Spleen (tissue), 13 donors: ENCODE results near the gene ZNF665. TPM values are rescaled to one million over a fixed set of nuclear protein-coding genes. Genes with fewer than 3 reads are reported as not detected.
A peak's percentile ranks its signal among the peaks of the same experiment; 100 is the strongest.
"Not testable (repeated sequence)": the region's sequence is repeated elsewhere in the genome, so short reads cannot be mapped to it uniquely, and the experiment has no call there.

Source experiments
- DNase-seq: peaks from one replicate; pipeline ENCODE4 v3.0.0-alpha.2; 2020
- H3K27ac ChIP-seq, 8 donors: fragments of 200-600 bp; sonication (generic) in 7 of 8; 1 replicate in 4 of 8; 2 replicates in 4 of 8; pipeline versions ENCODE4 v1.5.0 to v1.8.0; 2016 to 2021; ENCODE audit warnings: inconsistent platforms in 4 of 8, mild to moderate bottlenecking in 4 of 8, moderate library complexity in 1 of 8
- H3K27me3 ChIP-seq, 7 donors: fragments of 200-600 bp; sonication (generic) in 6 of 7; replicated peaks in 1 of 7; 1 replicate in 4 of 7; 2 replicates in 3 of 7; pipeline versions ENCODE4 v1.5.0 to v1.8.0; 2016 to 2021; ENCODE audit warnings: inconsistent platforms in 3 of 7, mild to moderate bottlenecking in 1 of 7
- H3K36me3 ChIP-seq, 6 donors: fragments of 200-600 bp; sonication (generic) in 5 of 6; 1 replicate in 4 of 6; 2 replicates in 2 of 6; pipeline versions ENCODE4 v1.5.0 to v1.8.0; 2016 to 2021; ENCODE audit warnings: inconsistent platforms in 2 of 6
- H3K4me1 ChIP-seq, 6 donors: fragments of 200-600 bp; sonication (generic) in 5 of 6; 1 replicate in 3 of 6; 2 replicates in 3 of 6; pipeline versions ENCODE4 v1.5.0 to v1.8.0; 2016 to 2021; ENCODE audit warnings: inconsistent platforms in 3 of 6
- H3K4me3 ChIP-seq, 8 donors: fragments of 200-600 bp; sonication (generic) in 7 of 8; 1 replicate in 4 of 8; 2 replicates in 4 of 8; pipeline versions ENCODE4 v1.5.0 to v1.8.0; 2016 to 2021; ENCODE audit warnings: inconsistent platforms in 4 of 8, mild to moderate bottlenecking in 4 of 8, moderate library complexity in 2 of 8
- H3K9me3 ChIP-seq, 8 donors: fragments of 200-600 bp; sonication (generic) in 7 of 8; 1 replicate in 4 of 8; 2 replicates in 4 of 8; pipeline versions ENCODE4 v1.5.0 to v1.8.0; 2016 to 2021; ENCODE audit warnings: inconsistent platforms in 4 of 8
- CTCF ChIP-seq, 11 experiments: fragments of 200-600 bp in 7 of 11; fragments of 450-650 bp in 4 of 11; sonication (generic) in 4 of 11; IDR thresholded peaks in 8 of 11; conservative IDR thresholded peaks in 3 of 11; 1 replicate in 7 of 11; 2 replicates in 4 of 11; pipeline versions ENCODE4 v1.4.0 to v1.8.0; 2016 to 2021; ENCODE audit warnings: antibody characterized with exemption in 11 of 11, inconsistent platforms in 4 of 11, mild to moderate bottlenecking in 1 of 11
- POLR2A ChIP-seq, 3 donors: fragments of 450-650 bp; IDR thresholded peaks; one replicate each; pipeline ENCODE4 v1.5.1; 2017; ENCODE audit warnings: antibody characterized with exemption in 3 of 3, mild to moderate bottlenecking in 1 of 3
- POLR2AphosphoS5 ChIP-seq, 3 donors: sonication (generic); formaldehyde crosslinking; IDR thresholded peaks; one replicate each; pipeline ENCODE4 v1.5.1; 2017; ENCODE audit warnings: antibody characterized with exemption in 3 of 3
- WGBS, 5 donors: extraction: QIAGEN DNeasy Blood & Tissue Kit in 3 of 5; methylation state at CpG; one replicate each; pipeline versions ENCODE4 v1.1.5 to v1.1.7; 2013 to 2018; 5-methylcytosine and 5-hydroxymethylcytosine counted together
- intact Hi-C: fragments of 100-400 bp; cut with DNase I; formaldehyde crosslinking; loops from one replicate; pipeline ENCODE4 v1.15.0; 2023; ENCODE audit warnings: low total_unique reads
- long read RNA-seq, 2 donors: transcript quantifications; one replicate each; lab custom pipeline, GENCODE V29; 2026
- polyA plus RNA-seq, 3 donors: library from polyadenylated mRNA; stranded (reverse); fragments of 200-250 nt; gene quantifications; one replicate each; pipeline ENCODE4 v1.2.1, GENCODE V29; 2013
- total RNA-seq, 7 donors: library from RNA; depleted of rRNA in 3 of 7; stranded (reverse); fragments of >200 nt in 3 of 7; fragmentation: NEBNext Ultra II Directional in 4 of 7; extraction: Animal tissue kit (Norgen Biotek cat#: 25700) in 4 of 7; gene quantifications; one replicate each; pipeline versions ENCODE4 v1.1.0 to v1.2.1, GENCODE V29; 2016 to 2021
- donor health status: healthy with polysubstance abuse.
- donor health status: DM: no; HTN: no; CAD: no; lungs with moderate emphysema.
- donor health status: DM: no; HTN: no; CAD: no.
- donor health status: Bipolar disorder and iron deficiency.
- donor health status: healthy.
- donor health status: DM: no; HTN: no; CAD: no.
- donor health status: DM: yes; HTN: yes; CAD: no.

The ZNF665 gene
- total RNA-seq (1 to 10 TPM; 2.8 to 7.3 (median 4.9) TPM), polyA plus RNA-seq (1 to 10 TPM; 1.9 to 4.4 (median 2.9) TPM)
- long read RNA-seq, donor 1, full-length matches to known transcripts: 2 of 2 reads
- long read RNA-seq, donor 1, partial matches to known transcripts: 0 of 2 reads
- long read RNA-seq, donor 1, other reads (novel, unspliced or antisense): 0 of 2 reads
- long read RNA-seq, donor 2: 0 reads

- WGBS, 5 donors: 0 to 1% (median 1%) methylated on average over 50 to 53 of the region's 53 CpGs
- peak within 1 kb of the TSS; percentile 73 to 90 (median 86) for H3K27ac ChIP-seq
- intact Hi-C loops: loop anchor here (10.0 kb wide), 1 partner anchor 172 kb away; the partner anchor contains the start of gene ZNF525
- peaks cover 0 to 39% (median 14%) of the 10 kb centered on the region in 8 donors for H3K9me3 ChIP-seq
- H3K4me3 ChIP-seq: peak within 1 kb of the TSS; percentile 59 to 86 (median 60)
- H3K36me3 ChIP-seq: peaks cover 0 to 16% (median 5%) of the 10 kb centered on the region in 6 donors
- peak; percentile 95 for DNase-seq
- TF ChIP-seq POLR2AphosphoS5 (IDR thresholded peaks at IDR 0.05): peak; percentile 55 to 89 (median 79)
- no peak for TF ChIP-seq POLR2A (IDR thresholded peaks at IDR 0.05)
- peak in 1 of 11 experiments; percentile 11 for TF ChIP-seq CTCF (IDR thresholded peaks at IDR 0.05 in 8 of 11, conservative IDR thresholded peaks at IDR 0.05 in 3 of 11)
- H3K27me3 ChIP-seq: no peaks in the 10 kb centered on the region
- peaks cover 4 to 43% (median 25%) of the 10 kb centered on the region in 6 donors for H3K4me1 ChIP-seq
Observed at GRCh38 chr19:53192771-53193534, at the start of gene ZNF665. Gene ZNF665 (minus strand): TSS chr19:53193358. CDS start chr19:53182898, 10,460 bp downstream.

DNA sequence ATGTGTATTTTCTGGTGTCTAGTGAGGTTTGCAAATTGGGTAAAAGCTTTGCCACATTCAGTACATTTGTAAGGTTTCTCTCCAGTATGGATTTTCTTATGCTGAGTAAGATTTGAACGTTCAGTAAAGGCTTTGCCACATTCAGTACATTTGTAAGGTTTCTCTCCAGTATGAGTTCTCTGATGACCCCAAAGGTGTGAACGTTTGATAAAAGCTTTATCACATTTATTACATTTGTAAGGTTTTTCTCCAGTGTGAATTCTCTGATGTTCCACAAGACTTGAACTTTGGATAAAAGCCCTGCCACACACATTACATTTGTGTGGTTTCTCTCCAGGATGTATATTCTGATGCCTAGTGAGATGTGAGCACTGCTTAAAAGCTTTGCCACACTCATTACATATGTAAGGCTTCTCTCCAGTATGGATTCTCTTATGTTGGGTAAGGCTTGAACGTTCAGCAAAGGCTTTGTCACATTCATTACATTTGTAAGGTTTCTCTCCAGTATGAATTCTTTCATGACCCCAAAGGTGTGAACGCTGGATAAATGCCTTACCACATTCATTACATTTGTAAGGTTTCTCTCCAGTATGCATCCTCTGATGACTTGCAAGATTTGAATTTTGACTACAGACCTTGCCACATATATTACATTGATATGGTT is 44.1 kb upstream of the ZNF665 start:
- TF ChIP-seq POLR2AphosphoS5 (IDR thresholded peaks at IDR 0.05) (no peak), CTCF (IDR thresholded peaks at IDR 0.05 in 8 of 11, conservative IDR thresholded peaks at IDR 0.05 in 3 of 11) (no peak), POLR2A (IDR thresholded peaks at IDR 0.05) (no peak)
- Histone ChIP-seq H3K4me1 (no peaks in the 10 kb centered on the region), H3K4me3 (no peak overlapping the region), H3K36me3 (peaks cover 14 to 54% (median 49%) of the 10 kb centered on the region in 6 donors), H3K27me3 (no peaks in the 10 kb centered on the region), H3K9me3 (peaks cover 58 to 100% (median 100%) of the 10 kb centered on the region in 8 donors), H3K27ac (no peak overlapping the region)
- WGBS, 5 donors: 87 to 99% (median 90%) methylated on average over 4 of the region's 4 CpGs
- DNase-seq: no peak
- intact Hi-C loops: no loop called here

DNA sequence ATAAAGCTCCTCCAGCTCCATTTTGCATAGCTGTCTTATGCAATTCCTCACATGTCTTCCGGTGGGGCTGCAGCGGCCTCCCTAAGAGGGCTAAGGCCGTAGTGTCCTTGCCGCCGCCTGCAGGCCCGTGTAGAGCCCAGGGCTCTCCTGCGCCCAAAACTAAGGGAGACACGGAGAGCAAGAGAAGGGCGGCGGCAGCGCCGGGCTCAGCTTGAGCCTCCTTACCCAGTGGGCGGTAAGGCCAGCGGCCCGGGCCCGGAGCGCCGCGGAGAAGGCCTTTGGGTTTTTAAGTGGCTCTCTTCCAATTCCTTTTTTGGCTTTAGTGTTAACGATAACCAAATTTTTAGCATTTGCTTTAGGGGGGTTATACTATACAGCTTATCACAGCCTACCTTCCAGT is 31.4 kb upstream of the ZNF665 start:
- Histone ChIP-seq H3K4me3 (no peak overlapping the region), H3K27me3 (no peaks in the 10 kb centered on the region), H3K9me3 (peaks cover 22 to 96% (median 95%) of the 10 kb centered on the region in 8 donors), H3K36me3 (no peaks in the 10 kb centered on the region), H3K4me1 (no peaks in the 10 kb centered on the region), H3K27ac (no peak overlapping the region)
- DNase-seq: no peak
- WGBS, 5 donors: 92 to 98% (median 94%) methylated on average over 13 to 20 of the region's 20 CpGs
- intact Hi-C loops: no loop called here
- TF ChIP-seq POLR2AphosphoS5 (IDR thresholded peaks at IDR 0.05): no peak
- TF ChIP-seq POLR2A (IDR thresholded peaks at IDR 0.05): no peak
- TF ChIP-seq CTCF (IDR thresholded peaks at IDR 0.05 in 8 of 11, conservative IDR thresholded peaks at IDR 0.05 in 3 of 11): no peak

DNA sequence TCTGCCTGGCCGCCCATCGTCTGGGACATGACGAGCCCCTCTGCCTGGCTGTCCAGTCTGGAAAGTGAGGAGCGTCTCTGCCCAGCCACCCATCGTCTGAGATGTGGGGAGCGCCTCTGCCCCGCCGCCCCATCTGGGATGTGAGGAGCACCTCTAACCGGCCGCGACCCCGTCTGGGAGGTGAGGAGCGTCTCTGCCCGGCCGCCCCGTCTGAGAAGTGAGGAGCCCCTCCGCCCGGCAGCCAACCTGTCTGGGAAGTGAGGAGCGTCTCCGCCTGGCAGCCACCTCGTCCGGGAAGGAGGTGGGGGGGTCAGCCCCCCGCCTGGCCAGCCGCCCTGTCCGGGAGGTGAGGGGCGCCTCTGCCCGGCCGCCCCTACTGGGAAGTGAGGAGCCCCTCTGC is 29.6 kb upstream of the ZNF665 start:
- DNase-seq, H3K4me3 ChIP-seq, H3K27ac ChIP-seq, H3K4me1 ChIP-seq, H3K27me3 ChIP-seq, intact Hi-C loops, H3K36me3 ChIP-seq: not testable (repeated sequence)
- WGBS, 5 donors: 95 to 97% (median 97%) methylated on average over 20 to 28 of the region's 28 CpGs; no CpG with 5 or more reads in 2 of the 5 donors
- peaks cover 30 to 96% (median 95%) of the 10 kb centered on the region in 8 donors for H3K9me3 ChIP-seq
